ENCODE data around the gene PAQR3. TPM values are rescaled to one million over a fixed set of nuclear protein-coding genes. Genes with fewer than 3 reads are reported as not detected.

The PAQR3 gene
- total and polyA plus RNA-seq, 2 of the 4 experiments (the other 2 are of a cell fraction) = 11.5 to 11.8 TPM

- no peak for DNase-seq
- no peak overlapping the region for H4K91ac ChIP-seq (ENCODE audit: insufficient read depth, low read depth, low read length)
- H3K79me1 ChIP-seq (ENCODE audit: low read depth in 1 of 2, low read length in 2 of 2) = no peaks in the 10 kb centered on the region
- H3K9me1 ChIP-seq (ENCODE audit: insufficient read depth, low read length) = no peaks in the 10 kb centered on the region; the same call in 1 of the 2 replicates
- POLR2A ChIA-PET (ENCODE audit: unreplicated experiment) = no interaction called here
- no peak overlapping the region for H2AK9ac ChIP-seq (replicated peaks; ENCODE audit: low read depth, low read length, poor library complexity)
- no peaks in the 10 kb centered on the region for H3K4me1 ChIP-seq (ENCODE audit: control insufficient read depth, insufficient read depth, low read length)
- H3K9me3 ChIP-seq (ENCODE audit: control insufficient read depth, insufficient read depth, low read length) = no peaks in the 10 kb centered on the region
- H2BK15ac ChIP-seq (ENCODE audit: low read depth, low read length) = no peak overlapping the region
- BruUV-seq (replicated peaks) = no TSS peak
- no peak overlapping the region for H3K18ac ChIP-seq (ENCODE audit: low read depth, low read length)
- no peak overlapping the region for H3K4me2 ChIP-seq (ENCODE audit: low read depth, low read length)
- H3K27ac ChIP-seq (ENCODE audit: insufficient read depth, low read length) = no peak overlapping the region
- H3K9ac ChIP-seq (ENCODE audit: low read depth, low read length) = no peak overlapping the region
- WGBS, 2 experiments (ENCODE audit: extremely low coverage in 2 of 2, insufficient read length in 1 of 2) = no CpG with 5 or more reads among the region's 3 CpGs
- no peak overlapping the region for H3K14ac ChIP-seq (replicated peaks; ENCODE audit: low read depth, low read length)
- H2BK120ac ChIP-seq (ENCODE audit: low read depth, low read length) = no peak overlapping the region
- H3K23ac ChIP-seq (ENCODE audit: low read depth, low read length) = no peak overlapping the region
- in situ Hi-C loops (cut with MboI; ENCODE audit: low sequenced_read_pairs) (no loop called here), intact Hi-C loops (cut with micrococcal nuclease) (no loop called here), dilution Hi-C loops (cut with HindIII; ENCODE audit: low sequenced_read_pairs, unreplicated experiment) (no loop called here)
- CTCF ChIA-PET = no interaction called here
- no peaks in the 10 kb centered on the region for H4K20me1 ChIP-seq (ENCODE audit: insufficient read depth, low read length)
- ATAC-seq (ENCODE audit: low read depth) = no peak
- TF ChIP-seq MAFK (IDR thresholded peaks at IDR 0.05; ENCODE audit: low read depth, low read length) (no peak), MXI1 (IDR thresholded peaks at IDR 0.05; ENCODE audit: borderline replicate concordance, low read depth, low read length) (no peak)
- H4K5ac ChIP-seq (ENCODE audit: low read depth, low read length) = no peak overlapping the region
- H2BK20ac ChIP-seq (ENCODE audit: low read depth, low read length) = no peak overlapping the region
- H4K8ac ChIP-seq (ENCODE audit: low read depth in 2 of 2, low read length in 2 of 2) = no peak overlapping the region
- H3K4ac ChIP-seq (ENCODE audit: low read depth, low read length) = no peak overlapping the region
- no peak overlapping the region for H3K56ac ChIP-seq (ENCODE audit: extremely low read depth, insufficient read depth, low read length)
- H3K4me3 ChIP-seq (ENCODE audit: insufficient read depth, low read depth, low read length) = no peak overlapping the region
- no peak overlapping the region for H2AK5ac ChIP-seq (ENCODE audit: low read depth, low read length)
- no peak overlapping the region for H2BK5ac ChIP-seq (ENCODE audit: low read depth, low read length, poor library complexity, severe bottlenecking)
- H3K27me3 ChIP-seq (ENCODE audit: control insufficient read depth, insufficient read depth, low read length) = no peaks in the 10 kb centered on the region; the same call in 1 of the 2 replicates
- no peak overlapping the region for H2AFZ ChIP-seq (replicated peaks; ENCODE audit: low read length, poor library complexity)
- no peaks in the 10 kb centered on the region for H3K36me3 ChIP-seq (ENCODE audit: control insufficient read depth, insufficient read depth, low read length)
These were observed 21.7 kb upstream of the PAQR3 start for GRCh38 chr4:78960926-78961325.

Measured in IMR-90 (cell line).